KOPT-K1 (cell line): Measurements from ENCODE around the gene ANKRD36C.
"Not testable (repeated sequence)": the region's sequence is repeated elsewhere in the genome, so short reads cannot be mapped to it uniquely, and the experiment has no call there.

Source experiments
- H3K27ac ChIP-seq: fragments of 200-600 bp; sonication (generic); 2 replicates; pipeline ENCODE4 v1.5.1; 2016; ENCODE audit warnings: antibody characterized with exemption, mild to moderate bottlenecking, low read depth, low read length; ENCODE audit not compliant: poor library complexity, severe bottlenecking
- H3K36me3 ChIP-seq: fragments of 200-600 bp; sonication (generic); 2 replicates; pipeline ENCODE4 v1.5.1; 2017; ENCODE audit warnings: antibody characterized with exemption, mild to moderate bottlenecking, low read length, moderate library complexity; ENCODE audit not compliant: insufficient read depth
- H3K9me3 ChIP-seq: fragments of 200-600 bp; sonication (generic); 2 replicates; pipeline ENCODE4 v1.5.1; 2017; ENCODE audit warnings: antibody characterized with exemption, low read length, mild to moderate bottlenecking; ENCODE audit not compliant: insufficient read depth, poor library complexity, severe bottlenecking

ANKRD36C gene

DNA sequence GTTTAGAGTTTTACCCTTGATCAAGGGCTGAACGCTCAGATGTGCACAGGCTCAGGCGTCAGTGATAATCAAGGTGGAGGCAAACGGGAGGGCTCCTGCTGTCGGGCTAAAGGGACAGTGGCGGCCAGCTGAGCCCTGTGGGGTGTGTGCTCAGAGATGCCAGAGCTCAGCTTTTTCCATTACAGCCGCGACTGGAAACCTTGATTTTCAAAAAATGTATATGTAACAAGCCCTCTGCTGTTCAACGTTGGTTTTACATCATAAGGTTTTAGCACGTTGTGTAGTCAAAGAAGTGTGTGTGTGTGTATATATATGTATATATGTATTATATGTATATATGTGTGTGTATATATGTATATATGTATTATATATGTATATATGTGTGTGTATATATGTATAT is 201.4 kb downstream of the ANKRD36C start:
- not testable (repeated sequence) for H3K36me3 ChIP-seq, H3K27ac ChIP-seq, H3K9me3 ChIP-seq

- H3K27ac ChIP-seq, H3K9me3 ChIP-seq, H3K36me3 ChIP-seq: not testable (repeated sequence)
These were observed 202.2 kb downstream of the ANKRD36C start for GRCh38 chr2:95789385-95789784.

- not testable (repeated sequence) for H3K27ac ChIP-seq, H3K36me3 ChIP-seq, H3K9me3 ChIP-seq
These were observed 203.0 kb downstream of the ANKRD36C start for GRCh38 chr2:95788642-95789041.
